Measurements from ENCODE around the gene SLC25A11.

- TF ChIP-seq POLR2A (IDR thresholded peaks at IDR 0.05; ENCODE audit: low read depth, low read length), result peak; percentile 94
- TF ChIP-seq TAF1 (IDR thresholded peaks at IDR 0.05; ENCODE audit: borderline replicate concordance, low read depth, low read length), result peak; percentile 79; the same call in 1 of the 2 replicates
- TF ChIP-seq POLR2AphosphoS5 (IDR thresholded peaks at IDR 0.05; ENCODE audit: low read depth, low read length), result peak; percentile 92
Observed at GRCh38 chr17:4948166-4948930, 8.5 kb upstream of the SLC25A11 start, which contains the start of gene PFN1.

Measured in GM12892 (cell line).